Upper lobe of left lung (tissue), 6 donors: ENCODE measurements around the gene ATP2A2. TPM values are rescaled to one million over a fixed set of nuclear protein-coding genes. Genes with fewer than 3 reads are reported as not detected.
A peak's percentile ranks its signal among the peaks of the same experiment; 100 is the strongest.

Experiments
- ATAC-seq, 2 donors: fragments of 200-7000 bp; cut with Tn5 transposase; one replicate each; pipeline ENCODE4 v1.9.1; 2022; ENCODE audit warnings: mild to moderate bottlenecking in 2 of 2, moderate library complexity in 2 of 2; ENCODE audit not compliant: low FRiP score in 2 of 2
- DNase-seq, 2 donors: peaks; one replicate each; pipeline ENCODE4 v3.0.0-alpha.2; 2019 to 2020
- H3K27ac ChIP-seq, 4 donors: fragments of 200-600 bp; sonication (generic); one replicate each; pipeline ENCODE4 v1.5.1; 2016 to 2019
- H3K27me3 ChIP-seq, 4 donors: fragments of 200-600 bp; sonication (generic); one replicate each; pipeline ENCODE4 v1.5.1; 2017 to 2019
- H3K36me3 ChIP-seq, 4 donors: fragments of 200-600 bp; sonication (generic); one replicate each; pipeline ENCODE4 v1.5.1; 2016 to 2019
- H3K4me1 ChIP-seq, 4 donors: fragments of 200-600 bp; sonication (generic); one replicate each; pipeline ENCODE4 v1.5.1; 2018 to 2019
- H3K4me3 ChIP-seq, 4 donors: fragments of 200-600 bp; sonication (generic); one replicate each; pipeline ENCODE4 v1.5.1; 2017 to 2019; ENCODE audit warnings: mild to moderate bottlenecking in 2 of 4, moderate library complexity in 1 of 4
- H3K9me3 ChIP-seq, 4 donors: fragments of 200-600 bp; sonication (generic); one replicate each; pipeline ENCODE4 v1.5.1; 2018 to 2019
- EP300 ChIP-seq, 4 donors: sonication (generic); formaldehyde crosslinking; IDR thresholded peaks; one replicate each; pipeline ENCODE4 v1.5.1; 2017; ENCODE audit warnings: antibody characterized with exemption in 4 of 4, control low read depth in 2 of 4
- POLR2A ChIP-seq, 4 donors: fragments of 450-650 bp; IDR thresholded peaks; one replicate each; pipeline ENCODE4 v1.5.1; 2016 to 2017; ENCODE audit warnings: antibody characterized with exemption in 4 of 4, mild to moderate bottlenecking in 2 of 4
- POLR2AphosphoS5 ChIP-seq, 2 donors: sonication (generic); formaldehyde crosslinking; IDR thresholded peaks; one replicate each; pipeline ENCODE4 v1.5.1; 2017; ENCODE audit warnings: antibody characterized with exemption in 2 of 2
- WGBS, 2 donors: methylation state at CpG; one replicate each; pipeline ENCODE4 v1.1.5; 2017 to 2018; 5-methylcytosine and 5-hydroxymethylcytosine counted together
- total RNA-seq, 6 donors: library from RNA; depleted of rRNA in 4 of 6; stranded (reverse); fragments of >200 nt in 4 of 6; gene quantifications; one replicate each; pipeline versions ENCODE4 v1.1.0 to v1.2.1, GENCODE V29; 2016 to 2021
- TF ChIP-seq, protein P1 (sequence below), 6 experiments: fragments of 450-650 bp in 4 of 6; fragments of 200-600 bp in 2 of 6; sonication (generic) in 2 of 6; IDR thresholded peaks; one replicate each; pipeline ENCODE4 v1.5.1; 2016 to 2019; ENCODE audit warnings: antibody characterized with exemption in 6 of 6
- donor health status: DM: no; HTN: no; CAD: no; lungs with moderate emphysema.
- donor health status: DM: no; HTN: yes; CAD: no; lungs with severe emphysema.

The ATP2A2 gene
- total RNA-seq, 6 donors from 2014 or later, result 91.7 to 166 (median 142) TPM

DNA sequence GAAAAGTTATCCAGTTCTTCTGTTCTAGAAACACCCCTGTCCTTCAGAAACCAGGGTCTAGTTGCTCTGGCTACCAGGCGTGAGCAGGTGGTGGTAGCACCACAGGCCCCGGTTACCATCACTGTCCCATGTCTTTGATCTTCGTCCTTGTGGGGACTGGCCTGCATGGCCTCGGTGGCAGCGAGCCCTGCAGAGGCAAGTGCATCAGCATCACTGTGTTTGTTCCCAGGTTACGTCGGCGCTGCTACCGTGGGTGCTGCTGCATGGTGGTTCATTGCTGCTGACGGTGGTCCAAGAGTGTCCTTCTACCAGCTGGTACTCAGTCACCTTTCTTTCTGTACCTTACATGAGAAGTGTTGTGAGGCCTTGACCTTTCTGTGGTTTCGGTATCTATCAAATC is 63.6 kb downstream of the ATP2A2 start:
- WGBS, 2 donors, result 94 to 99% methylated on average over 11 of the region's 11 CpGs
- DNase-seq, result no peak
- H3K27me3 ChIP-seq, result no peaks in the 10 kb centered on the region
- no peak for TF ChIP-seq POLR2A (IDR thresholded peaks at IDR 0.05)
- TF ChIP-seq EP300 (IDR thresholded peaks at IDR 0.05), result no peak
- peaks cover 0 to 4% (median 1%) of the 10 kb centered on the region in 4 donors for H3K4me1 ChIP-seq
- H3K4me3 ChIP-seq, result no peak overlapping the region
- no peak for ATAC-seq
- H3K27ac ChIP-seq, result peak overlapping the region in 3 of 4 donors; percentile 30 to 71 (median 37)
- peaks cover 60 to 100% (median 91%) of the 10 kb centered on the region in 4 donors for H3K36me3 ChIP-seq
- H3K9me3 ChIP-seq, result no peaks in the 10 kb centered on the region

DNA sequence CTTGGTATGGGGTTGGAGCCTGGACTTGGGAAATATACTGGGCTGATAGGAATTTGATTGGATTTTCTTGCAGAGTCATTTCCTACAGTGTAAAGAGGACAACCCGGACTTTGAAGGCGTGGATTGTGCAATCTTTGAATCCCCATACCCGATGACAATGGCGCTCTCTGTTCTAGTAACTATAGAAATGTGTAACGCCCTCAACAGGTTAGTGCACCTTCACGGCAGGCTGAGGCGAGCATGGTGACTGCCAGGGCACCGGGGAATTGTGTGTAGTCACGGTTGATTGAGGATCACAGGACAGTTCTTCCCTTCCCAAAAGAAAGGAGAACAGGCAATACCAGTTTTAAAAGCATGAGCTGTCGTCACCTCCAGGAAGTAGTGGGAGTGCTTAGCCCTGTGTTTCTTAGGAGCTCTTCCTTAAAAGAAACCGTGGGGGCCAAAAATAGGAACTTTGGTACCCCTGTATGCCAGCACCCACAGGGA is 64.2 kb downstream of the ATP2A2 start:
- H3K9me3 ChIP-seq, result no peaks in the 10 kb centered on the region
- no peaks in the 10 kb centered on the region for H3K27me3 ChIP-seq
- H3K4me1 ChIP-seq, result peaks cover 0 to 4% (median 0%) of the 10 kb centered on the region in 4 donors
- H3K4me3 ChIP-seq, result no peak overlapping the region
- 49 to 75% methylated on average over 11 of the region's 11 CpGs for WGBS, 2 donors
- H3K36me3 ChIP-seq, result peaks cover 60 to 100% (median 89%) of the 10 kb centered on the region in 4 donors
- peak; percentile 3 to 69 for ATAC-seq
- H3K27ac ChIP-seq, result peak overlapping the region in 3 of 4 donors; percentile 30 to 71 (median 37)
- no peak for TF ChIP-seq POLR2A (IDR thresholded peaks at IDR 0.05)
- TF ChIP-seq POLR2AphosphoS5 (IDR thresholded peaks at IDR 0.05), result no peak
- TF ChIP-seq, protein P1, sequence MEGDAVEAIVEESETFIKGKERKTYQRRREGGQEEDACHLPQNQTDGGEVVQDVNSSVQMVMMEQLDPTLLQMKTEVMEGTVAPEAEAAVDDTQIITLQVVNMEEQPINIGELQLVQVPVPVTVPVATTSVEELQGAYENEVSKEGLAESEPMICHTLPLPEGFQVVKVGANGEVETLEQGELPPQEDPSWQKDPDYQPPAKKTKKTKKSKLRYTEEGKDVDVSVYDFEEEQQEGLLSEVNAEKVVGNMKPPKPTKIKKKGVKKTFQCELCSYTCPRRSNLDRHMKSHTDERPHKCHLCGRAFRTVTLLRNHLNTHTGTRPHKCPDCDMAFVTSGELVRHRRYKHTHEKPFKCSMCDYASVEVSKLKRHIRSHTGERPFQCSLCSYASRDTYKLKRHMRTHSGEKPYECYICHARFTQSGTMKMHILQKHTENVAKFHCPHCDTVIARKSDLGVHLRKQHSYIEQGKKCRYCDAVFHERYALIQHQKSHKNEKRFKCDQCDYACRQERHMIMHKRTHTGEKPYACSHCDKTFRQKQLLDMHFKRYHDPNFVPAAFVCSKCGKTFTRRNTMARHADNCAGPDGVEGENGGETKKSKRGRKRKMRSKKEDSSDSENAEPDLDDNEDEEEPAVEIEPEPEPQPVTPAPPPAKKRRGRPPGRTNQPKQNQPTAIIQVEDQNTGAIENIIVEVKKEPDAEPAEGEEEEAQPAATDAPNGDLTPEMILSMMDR (IDR thresholded peaks at IDR 0.05), result no peak
- TF ChIP-seq EP300 (IDR thresholded peaks at IDR 0.05), result no peak
- DNase-seq, result peak in 1 of 2 donors; percentile 54

DNA sequence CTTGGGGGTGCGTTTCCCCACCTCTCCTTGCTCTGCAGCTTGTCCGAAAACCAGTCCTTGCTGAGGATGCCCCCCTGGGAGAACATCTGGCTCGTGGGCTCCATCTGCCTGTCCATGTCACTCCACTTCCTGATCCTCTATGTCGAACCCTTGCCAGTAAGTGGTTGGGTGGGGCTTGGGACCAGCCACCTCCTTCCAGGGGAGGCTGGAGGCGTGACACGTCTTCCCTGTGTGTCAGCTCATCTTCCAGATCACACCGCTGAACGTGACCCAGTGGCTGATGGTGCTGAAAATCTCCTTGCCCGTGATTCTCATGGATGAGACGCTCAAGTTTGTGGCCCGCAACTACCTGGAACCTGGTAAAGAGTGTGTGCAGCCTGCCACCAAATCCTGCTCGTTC is 64.9 kb downstream of the ATP2A2 start:
- no peak for DNase-seq
- Histone ChIP-seq H3K36me3 (peaks cover 56 to 94% (median 81%) of the 10 kb centered on the region in 4 donors), H3K4me3 (no peak overlapping the region), H3K9me3 (no peaks in the 10 kb centered on the region), H3K27ac (peak overlapping the region in 2 of 4 donors; percentile 37 to 71), H3K27me3 (no peaks in the 10 kb centered on the region), H3K4me1 (peaks cover 0 to 4% (median 0%) of the 10 kb centered on the region in 4 donors)
- WGBS, 2 donors, result 88 to 91% methylated on average over 11 to 12 of the region's 12 CpGs
- no peak for ATAC-seq
- TF ChIP-seq POLR2AphosphoS5 (IDR thresholded peaks at IDR 0.05), result no peak

DNA sequence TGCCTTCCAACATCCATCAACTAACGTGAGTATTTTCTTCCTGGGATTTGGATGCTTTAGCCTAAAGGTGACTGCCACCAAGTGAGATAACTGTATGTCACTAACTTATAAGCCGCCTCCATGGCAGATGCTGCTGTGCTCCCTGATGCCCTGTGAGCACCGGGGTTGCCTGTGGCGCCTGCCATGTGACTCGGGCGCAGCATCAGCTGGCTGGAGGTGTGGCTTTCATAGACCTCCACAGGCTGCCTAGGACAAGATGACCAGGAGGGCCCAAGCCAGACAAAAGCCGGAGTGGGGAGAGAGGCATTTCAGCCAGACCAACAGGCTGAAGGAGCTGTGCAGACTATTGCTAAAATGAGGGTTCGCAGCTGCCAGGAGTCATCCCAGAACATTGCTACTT is 66.7 kb downstream of the ATP2A2 start:
- Histone ChIP-seq H3K36me3 (peaks cover 42 to 80% (median 65%) of the 10 kb centered on the region in 4 donors), H3K4me1 (peaks cover 0 to 4% (median 0%) of the 10 kb centered on the region in 4 donors), H3K9me3 (no peaks in the 10 kb centered on the region), H3K27me3 (no peaks in the 10 kb centered on the region), H3K27ac (no peak overlapping the region), H3K4me3 (no peak overlapping the region)
- ATAC-seq (no peak), DNase-seq (no peak)
- TF ChIP-seq EP300 (IDR thresholded peaks at IDR 0.05), result no peak
- TF ChIP-seq, protein P1 (IDR thresholded peaks at IDR 0.05), result no peak
- TF ChIP-seq POLR2A (IDR thresholded peaks at IDR 0.05), result no peak
- no peak for TF ChIP-seq POLR2AphosphoS5 (IDR thresholded peaks at IDR 0.05)
- 96 to 98% methylated on average over 7 to 8 of the region's 8 CpGs for WGBS, 2 donors

DNA sequence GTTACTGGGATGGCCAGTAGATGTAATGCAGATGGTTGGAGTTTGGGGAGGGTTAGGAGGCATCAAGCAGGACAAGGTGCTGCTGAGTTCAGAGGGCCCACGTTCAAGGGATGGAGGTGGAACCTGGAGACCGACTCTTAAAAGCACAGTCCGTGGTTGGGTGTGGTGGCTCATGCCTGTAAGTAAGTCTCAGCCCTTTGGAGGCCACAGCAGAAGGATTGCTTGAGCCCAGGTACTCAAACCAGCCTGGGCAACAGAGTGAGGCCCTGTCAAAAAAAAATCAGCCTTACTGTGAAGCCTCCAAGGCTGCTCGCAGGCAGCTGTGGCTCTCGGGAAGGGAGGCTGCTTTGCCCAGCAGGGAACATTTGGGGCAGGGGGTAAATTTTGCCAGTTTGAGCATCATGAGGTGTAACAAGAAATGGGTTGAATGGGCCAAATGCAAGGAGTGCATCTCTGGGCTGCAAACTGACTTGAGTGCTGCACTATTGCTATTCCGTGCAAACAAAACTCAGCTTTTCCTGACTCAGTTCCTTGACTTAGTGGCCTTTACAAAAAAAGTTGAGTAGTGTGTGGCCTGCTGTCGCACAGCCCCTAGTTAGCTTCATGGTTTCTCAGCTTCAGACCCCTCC is 67.5 kb downstream of the ATP2A2 start:
- Histone ChIP-seq H3K4me3 (no peak overlapping the region), H3K9me3 (no peaks in the 10 kb centered on the region), H3K27ac (no peak overlapping the region), H3K4me1 (peaks cover 0 to 4% (median 0%) of the 10 kb centered on the region in 4 donors), H3K36me3 (peaks cover 40 to 72% (median 58%) of the 10 kb centered on the region in 4 donors), H3K27me3 (no peaks in the 10 kb centered on the region)
- DNase-seq, result no peak
- ATAC-seq, result no peak
- TF ChIP-seq, protein P1 (IDR thresholded peaks at IDR 0.05), result no peak
- TF ChIP-seq POLR2AphosphoS5 (IDR thresholded peaks at IDR 0.05) (no peak), POLR2A (IDR thresholded peaks at IDR 0.05) (no peak), EP300 (IDR thresholded peaks at IDR 0.05) (no peak)
- WGBS, 2 donors, result 97% methylated on average over 7 of the region's 7 CpGs
